GM18909 (cell line): Measurements from ENCODE around the gene P4HA3.

Source experiments
- ATAC-seq: cut with Tn5 transposase; IDR thresholded peaks from one replicate; pipeline ENCODE4 v1.9.1; 2021; ENCODE audit warnings: mild to moderate bottlenecking; ENCODE audit not compliant: unreplicated experiment, poor library complexity

P4HA3 gene

DNA sequence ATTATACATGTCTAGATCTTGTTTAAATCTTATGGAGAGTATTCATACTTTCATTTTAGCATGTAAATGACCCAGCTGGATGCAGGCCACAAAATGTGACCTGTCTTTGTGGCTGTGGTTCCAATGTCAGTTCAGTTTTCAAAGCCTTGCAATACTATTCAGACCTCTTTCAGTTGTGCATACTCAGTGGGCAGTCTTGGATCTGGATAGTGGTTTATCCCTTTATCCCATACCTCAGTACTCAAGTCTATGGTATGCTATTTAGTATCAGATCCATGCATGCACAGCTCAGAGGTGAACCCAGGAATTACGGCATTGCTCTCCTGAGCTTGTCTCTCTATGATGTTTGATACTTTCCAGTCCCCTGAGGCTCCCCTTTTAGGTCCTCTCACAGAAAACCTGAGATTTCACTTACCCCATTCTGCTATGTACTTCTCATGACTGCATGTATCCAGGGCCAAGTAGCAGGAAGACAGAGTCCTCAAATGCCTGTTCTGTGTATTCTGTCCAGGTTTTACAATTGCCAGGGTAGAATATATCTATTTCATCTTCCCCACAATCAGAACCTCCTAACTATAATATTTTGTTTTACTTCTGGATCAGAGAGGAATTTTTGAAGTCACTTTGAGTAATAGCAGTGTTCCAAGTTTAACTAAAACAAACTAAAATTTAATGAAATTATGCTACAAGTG lies 6.9 kb upstream of the P4HA3 start:
- ATAC-seq: no peak

DNA sequence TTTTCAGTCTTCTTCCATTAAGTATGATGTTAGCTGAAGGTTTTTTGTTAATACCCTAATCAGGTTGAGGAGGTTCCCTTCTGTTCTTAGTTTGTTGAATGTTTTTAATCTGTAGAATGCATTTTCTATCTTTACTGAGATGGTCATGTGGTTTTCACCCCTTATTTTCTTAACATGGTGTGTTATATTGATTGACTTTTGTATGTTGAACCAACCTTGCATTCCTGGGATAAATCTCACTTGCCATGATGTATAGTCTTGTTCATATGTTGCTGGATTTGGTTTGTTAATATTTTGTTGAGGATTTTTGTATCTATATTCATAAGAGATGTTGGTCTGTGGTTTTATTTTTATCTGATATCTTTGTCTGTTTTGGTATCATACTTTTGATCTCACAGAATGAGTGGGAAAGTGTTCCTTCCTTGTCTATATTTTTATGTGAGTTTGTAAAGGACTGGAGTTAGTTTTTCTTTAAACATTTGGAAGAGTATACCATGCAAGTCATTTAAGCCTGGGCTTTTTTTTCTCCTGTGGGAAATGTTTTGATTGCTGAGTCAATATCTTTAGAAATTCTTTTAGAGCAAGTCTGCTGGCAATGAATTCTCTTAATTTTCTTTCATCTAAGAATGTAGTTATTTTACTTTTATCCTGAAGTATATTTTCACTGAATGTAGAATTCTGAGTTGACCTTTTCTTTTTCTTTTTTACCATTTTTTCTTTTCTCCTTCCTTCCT lies 5.5 kb upstream of the P4HA3 start:
- ATAC-seq: no peak

DNA sequence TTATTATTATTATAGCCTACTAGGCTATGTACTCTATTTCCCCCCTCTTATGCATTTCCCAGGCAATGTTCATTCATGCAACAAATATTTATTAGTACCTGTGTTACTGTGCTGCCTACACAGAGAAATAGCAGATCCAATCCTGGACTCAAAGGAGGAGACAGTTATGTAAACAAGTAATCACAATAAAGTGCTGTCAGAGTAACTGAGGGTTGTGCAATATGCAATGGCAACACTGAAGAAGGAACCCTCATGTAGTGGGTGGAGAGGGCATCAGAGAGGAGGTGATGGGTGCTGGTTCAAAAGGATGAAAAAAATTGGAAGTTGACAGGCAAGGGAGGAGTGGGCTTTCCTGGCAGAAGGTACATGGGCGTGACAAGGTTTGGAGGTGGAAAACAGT lies 886 bp upstream of the P4HA3 start:
- no peak for ATAC-seq

DNA sequence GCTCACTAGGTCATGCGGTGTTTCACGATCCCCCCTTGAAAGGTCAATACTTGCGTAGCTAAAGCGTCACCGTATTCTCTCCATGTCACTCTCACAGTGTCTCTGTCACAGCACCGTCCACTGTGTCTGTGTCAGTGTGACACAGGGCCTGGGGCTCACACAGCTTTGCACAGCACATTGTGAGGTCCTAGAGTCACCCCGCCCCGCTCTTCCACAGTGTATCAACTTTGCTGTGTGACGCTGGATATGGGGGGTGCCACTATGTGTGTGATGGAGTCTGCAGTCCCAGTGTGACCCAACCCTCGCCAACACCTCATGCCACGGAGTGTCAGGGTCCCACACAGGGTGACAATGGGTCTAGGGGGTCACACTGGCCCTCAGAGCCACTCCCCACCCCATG lies 583 bp downstream of the P4HA3 start:
- no peak for ATAC-seq

DNA sequence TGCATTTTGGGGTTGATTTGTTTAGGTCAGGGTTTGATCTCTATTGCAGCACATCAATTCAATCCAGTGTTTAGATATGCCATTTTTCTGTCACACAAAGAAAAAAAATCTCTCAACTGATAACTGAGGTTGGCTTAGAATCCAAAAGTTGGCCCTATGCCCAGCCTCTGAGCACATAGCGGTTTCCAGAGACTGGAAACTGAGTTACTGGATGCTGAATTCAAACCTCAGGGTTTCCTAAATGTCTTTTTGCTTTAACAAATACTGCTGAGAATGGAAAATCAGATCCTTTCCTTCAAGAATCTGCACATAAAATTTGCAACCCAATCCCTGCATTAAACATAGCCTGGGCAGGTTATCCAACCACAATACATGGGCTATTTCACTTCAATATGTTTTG lies 4.0 kb downstream of the P4HA3 start:
- ATAC-seq: no peak

DNA sequence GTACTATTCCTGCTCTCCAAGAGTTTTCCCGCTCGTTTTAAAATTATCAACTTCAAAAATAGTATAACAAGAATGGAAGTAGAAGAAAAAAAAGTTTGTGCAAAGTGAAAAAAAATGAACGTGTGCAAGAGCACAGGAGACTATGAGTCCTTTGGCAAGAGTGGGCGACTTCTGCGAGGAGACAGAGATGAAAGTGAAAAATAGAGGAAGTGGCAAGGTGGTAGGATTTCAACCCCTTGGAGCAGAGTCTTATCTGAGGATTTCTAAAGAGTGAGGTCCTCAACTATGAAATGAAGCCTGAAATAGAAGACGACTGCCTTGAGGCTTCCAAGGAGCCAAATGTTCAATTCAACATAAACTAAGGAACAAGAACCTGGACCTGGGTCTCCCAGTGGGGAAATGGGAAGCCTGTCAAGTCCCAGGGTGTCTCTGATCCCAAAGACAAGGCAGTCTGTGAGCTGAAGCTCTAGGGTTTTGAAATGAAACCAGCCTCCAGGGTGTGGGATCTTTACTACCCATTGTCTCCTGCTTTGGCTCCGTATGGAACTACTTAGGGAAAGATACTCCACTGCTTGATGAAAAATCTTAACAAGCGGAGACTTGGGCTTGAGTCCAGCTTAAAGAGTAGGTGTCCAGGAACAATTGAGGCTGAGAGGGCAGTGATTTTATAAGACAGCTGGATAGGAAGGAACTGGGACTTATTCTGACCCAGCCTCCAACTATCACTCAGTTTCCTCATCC lies 4.8 kb downstream of the P4HA3 start:
- no peak for ATAC-seq

DNA sequence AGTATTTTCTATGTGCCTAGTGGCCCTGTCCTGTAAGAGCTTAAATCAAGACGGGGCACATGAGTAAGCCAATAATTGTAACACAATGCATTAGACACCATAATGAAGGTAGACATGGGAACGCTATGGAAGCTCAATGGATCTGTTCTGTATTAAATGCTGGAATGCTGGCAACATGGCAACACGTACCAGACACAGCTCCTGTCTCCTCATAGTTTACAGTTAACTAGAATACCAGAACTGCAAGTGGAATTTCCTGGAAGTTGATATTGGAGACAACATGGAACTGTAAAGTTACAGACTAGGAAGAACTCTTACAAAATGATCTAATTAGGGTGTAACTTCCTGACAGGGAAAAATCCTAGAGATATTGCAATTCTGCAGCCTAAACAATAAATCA lies 12.4 kb downstream of the P4HA3 start:
- no peak for ATAC-seq

DNA sequence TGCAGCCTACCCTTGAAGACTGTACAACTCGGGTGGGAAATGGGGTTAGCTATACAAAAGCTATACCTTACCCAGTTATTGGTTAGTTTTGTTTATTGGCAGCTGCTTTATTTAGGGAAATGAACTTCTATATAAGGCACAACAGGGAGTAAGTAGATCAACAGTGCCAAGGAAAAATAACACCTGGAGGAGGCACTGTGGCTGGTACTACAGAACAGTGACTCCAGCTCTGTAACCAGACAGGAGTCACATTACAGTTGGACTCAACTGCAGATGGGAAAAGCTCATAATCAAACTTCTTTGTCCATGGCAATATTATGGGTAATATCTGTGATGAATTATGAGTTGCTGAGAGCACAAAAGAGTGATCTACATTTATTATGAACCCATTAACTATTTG lies 14.0 kb downstream of the P4HA3 start:
- ATAC-seq: no peak

DNA sequence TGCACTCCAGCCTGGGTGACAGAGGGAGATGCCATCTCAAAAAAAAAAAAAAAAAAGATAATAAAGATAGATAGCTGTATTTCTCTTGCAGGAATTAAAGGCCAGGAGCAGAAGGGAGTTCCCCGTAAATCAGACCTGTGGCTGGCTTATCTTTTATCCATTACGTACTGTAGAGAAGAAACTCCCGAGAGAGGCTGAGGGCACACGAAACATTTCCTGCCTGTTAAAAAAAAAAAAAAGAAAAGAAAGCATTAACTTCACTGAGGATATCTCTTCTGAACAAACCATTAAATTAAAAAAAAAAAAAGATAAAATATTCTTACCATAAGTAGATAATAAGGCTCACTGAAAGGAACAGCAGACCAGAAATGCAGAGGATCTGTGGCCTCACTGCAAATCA lies 22.5 kb downstream of the P4HA3 start:
- no peak for ATAC-seq

DNA sequence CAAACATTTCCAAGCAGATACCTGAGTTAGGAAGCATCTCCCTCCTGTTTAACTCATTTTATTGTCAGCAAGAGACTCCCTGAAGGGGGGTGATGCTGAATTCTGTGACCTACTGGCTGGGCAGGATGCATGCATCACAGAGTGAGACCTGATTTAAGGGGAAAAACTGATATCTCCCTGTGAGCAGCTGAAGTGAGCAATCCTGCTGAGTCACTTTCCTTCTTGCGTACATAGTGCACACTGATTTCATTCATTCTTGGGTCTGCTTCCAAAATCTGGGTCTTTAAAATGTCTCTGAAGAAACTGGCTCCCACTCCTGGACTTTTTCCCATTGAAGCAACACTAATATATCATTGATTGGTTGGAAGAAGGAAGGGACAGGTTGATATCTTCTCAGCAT lies 23.3 kb downstream of the P4HA3 start:
- no peak for ATAC-seq

DNA sequence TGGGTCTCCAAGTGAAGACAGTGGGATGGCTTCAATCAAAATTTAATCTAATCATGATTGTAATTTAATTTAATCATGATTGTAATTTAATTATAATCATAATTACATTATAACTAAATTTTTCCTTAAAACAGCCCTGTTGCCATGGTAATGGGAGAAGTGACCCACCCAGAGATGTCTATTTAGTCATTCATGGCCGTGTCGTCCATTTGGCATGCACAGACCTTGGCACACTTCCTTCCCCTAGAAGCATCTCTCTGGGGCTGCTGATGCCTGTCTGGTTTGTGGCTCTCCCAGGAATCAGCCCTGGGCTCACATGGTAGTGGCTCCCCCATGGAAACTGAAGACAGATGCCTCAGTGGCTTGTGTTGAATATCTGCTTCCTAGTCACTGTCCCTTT lies 27.0 kb downstream of the P4HA3 start:
- ATAC-seq: no peak

DNA sequence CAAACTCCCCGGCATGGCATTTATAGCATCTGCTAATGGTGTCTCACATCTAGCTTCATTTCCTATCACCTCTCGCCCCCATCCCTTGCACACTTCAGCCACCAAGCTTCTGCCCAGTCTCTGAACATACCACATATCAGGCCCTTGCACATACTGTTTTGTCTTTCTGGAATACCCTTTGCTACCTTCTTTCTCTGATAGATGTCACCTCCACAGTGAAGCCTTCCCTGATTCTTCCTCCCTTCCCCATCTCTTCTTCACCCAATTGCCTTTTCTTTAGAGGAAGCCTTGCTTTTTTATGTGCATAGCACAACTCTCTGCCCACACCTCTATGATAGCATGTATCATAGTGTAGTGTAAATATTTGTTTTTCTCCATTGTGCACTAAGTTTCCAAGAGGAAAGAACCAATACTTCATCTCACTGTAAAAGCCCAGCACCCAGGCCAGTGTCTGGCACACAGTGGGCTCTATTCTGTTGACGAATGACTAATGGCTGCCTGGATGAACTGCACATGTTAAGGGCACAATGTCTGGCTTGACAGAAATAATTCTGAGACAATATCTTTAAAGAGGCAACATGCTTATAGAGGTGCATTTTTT lies 27.8 kb downstream of the P4HA3 start:
- no peak for ATAC-seq

DNA sequence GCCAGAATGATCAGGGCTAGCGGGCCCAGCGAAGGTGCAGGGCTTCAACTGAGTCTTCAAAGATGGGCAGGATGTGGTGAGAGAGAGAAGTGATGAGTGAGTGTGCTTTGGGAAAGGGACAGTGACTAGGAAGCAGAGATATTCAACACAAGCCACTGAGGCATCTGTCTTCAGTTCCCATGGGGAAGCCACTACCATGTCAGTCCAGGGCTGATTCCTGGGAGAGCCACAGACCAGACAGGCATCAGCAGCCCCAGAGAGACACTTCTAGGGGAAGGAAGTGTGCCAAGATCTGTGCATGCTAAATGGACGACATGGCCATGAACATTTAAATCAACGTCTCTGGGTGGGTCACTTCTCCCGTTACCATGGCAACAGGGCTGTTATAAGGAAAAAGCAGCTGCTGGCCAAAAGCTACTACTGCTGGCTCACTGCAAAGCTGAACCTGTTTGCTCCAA lies 28.5 kb downstream of the P4HA3 start:
- no peak for ATAC-seq

DNA sequence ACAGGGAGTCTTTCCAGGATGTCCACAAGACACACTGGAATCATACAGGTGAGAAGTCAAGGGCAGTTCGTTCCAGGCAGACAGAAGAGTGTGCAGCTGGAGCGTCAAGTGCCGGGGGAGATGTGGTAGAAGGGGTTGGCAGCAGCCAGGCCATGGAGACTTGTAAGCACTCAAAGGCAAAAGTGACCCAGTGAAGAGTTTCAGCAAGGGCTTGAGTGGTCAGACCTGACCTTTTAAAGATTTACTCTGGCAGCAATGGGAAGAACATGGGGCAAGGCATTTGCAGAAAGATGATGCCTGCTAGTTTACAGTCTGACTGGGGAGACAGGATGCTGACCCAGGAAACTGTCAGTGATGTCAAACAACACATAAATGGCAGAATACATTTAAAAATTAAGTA lies 29.0 kb downstream of the P4HA3 start:
- no peak for ATAC-seq

DNA sequence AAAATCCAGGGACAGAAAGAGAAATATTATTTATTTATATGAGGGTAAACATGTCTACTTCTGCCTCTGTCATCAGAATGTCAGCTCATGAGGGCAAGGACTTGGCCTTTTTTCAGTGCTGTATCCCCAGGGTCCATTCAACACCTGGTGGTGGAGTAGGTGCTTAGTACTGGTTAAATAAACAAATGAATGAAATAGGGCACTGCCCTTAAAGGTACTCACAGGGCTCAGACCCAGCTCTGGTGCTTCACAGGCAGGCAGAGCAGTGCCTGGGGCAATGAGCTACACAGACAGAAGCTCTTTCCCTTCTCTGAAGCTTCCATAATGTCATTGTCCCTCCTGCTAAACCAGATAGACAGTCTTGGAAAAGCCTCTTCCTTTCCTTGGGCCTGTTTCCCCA lies 30.9 kb downstream of the P4HA3 start:
- no peak for ATAC-seq

DNA sequence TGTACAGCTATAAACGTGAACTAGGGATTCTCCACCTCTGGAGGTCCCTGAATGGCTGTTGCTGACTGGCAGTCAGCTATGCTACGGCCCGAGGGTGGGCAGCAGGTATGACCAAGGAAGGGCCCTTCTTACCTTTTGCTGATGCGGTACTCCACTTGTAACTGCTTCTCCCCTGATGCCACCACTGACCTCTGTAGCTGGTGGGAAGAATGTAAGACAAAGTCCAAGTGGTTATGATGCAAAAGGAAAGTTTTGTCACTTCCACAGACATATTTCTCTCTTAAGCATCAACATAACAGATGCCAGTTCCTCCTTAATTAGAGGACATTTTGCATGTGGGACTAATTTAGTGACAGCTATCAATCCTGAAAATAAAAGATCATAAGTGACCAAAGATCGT lies 32.2 kb downstream of the P4HA3 start:
- no peak for ATAC-seq

DNA sequence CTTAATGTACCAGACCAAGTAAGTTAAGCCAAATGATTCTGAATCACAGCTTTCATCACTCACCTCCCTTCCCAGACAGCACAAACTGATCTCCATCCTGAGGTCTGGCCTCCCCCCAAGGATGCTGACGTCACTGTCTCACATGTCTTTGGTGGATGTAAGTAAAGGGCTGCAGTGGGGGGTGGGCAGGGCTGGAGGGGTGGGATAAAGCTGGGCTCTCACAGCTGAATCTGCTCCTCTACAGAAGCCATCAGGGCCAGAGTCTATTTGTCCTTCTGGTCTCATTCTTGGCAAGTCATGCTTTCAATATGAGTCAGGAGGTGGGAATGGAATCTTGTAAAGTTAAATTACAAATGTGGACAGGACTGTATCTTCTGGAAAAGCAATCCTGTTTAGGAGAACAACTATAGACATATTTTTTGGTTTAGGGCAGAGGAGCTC lies 32.7 kb downstream of the P4HA3 start:
- no peak for ATAC-seq

DNA sequence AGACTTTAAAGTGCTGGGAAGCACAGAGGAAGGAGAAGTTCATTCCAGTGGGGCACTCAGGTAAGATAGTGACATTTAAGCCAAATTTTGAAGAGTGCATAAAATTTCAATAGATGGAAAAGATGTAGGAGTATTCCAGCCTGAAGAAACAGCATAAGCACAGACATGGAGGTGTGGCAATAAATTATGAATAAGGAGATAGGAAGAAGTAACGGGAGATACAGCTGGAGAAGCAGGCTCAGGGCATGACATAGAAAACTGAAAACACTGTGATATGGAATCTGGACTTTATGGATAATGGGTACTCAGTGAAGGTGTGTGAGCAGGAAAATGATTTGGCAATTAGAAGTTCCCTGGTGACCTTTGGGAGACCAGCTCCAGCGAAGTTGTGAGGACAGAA lies 33.3 kb downstream of the P4HA3 start:
- ATAC-seq: no peak

DNA sequence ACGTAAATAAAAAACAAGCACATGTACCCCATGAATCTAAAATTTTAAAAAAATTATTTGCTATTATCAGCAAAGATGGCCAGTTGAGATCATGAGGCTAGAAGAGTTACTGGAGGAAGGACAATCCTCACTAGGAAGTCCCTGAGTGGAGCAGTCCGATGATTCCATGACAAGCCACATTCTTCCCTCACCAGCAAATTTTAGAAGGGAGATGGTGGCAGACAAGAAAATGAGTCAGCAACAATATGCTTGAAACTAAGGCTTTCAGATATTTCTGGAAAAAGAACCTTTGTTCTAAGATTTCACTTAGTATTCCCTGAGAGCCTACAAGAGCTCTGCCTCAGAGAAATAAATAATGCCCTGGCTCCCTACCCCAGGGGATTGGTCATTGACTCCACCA lies 34.9 kb downstream of the P4HA3 start:
- ATAC-seq: no peak

DNA sequence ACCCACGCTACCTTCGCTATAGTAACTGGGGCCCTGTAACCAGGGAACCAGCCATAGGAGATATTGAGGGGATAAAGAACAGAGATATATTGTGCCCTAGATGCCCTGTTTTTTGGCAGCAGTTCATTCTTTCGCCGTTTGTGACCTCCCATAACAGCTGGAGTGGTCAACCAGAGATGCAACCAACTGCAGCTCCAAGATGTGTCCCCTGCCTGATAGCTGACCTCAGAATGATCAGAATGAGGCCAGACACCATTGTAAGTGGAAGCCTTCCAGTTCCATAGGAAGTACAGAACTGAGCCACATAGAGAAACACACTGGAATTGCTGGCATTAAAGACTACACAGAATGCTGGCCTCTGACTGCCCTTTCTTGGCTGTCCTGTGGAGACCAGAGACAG lies 39.2 kb downstream of the P4HA3 start:
- no peak for ATAC-seq
